Measurements from ENCODE around the gene P4HB. TPM values are rescaled to one million over a fixed set of nuclear protein-coding genes. Genes with fewer than 3 reads are reported as not detected.

P4HB gene
- total and polyA plus RNA-seq, 2 experiments from 2014 or later: 206 to 620 TPM

DNA sequence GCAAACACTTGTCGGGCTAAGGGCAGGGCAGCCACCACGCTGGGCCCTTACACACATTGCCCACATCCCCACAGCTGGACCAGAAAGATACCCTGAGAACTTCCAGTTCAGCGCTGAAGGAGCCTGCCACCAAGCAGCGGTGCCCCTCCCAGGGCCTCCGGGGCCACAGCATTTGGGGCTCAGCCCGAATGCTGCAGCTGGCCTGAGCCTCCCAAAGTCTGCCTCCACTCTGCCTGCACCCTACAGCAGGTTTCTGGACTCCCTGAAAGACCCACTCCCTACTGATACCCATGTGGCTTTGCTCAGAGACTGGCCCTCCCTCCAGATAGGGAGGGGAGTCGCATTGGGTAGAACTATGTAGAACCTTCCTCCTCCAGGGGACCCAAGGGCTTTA, 28.8 kb downstream of the P4HB start:
- Histone ChIP-seq H2AFZ (no peak overlapping the region), H4K20me1 (replicated peaks; ENCODE audit: insufficient read depth) (no peaks in the 10 kb centered on the region; the same call in 1 of the 2 replicates), H3K27me3 (ENCODE audit: insufficient read depth) (no peaks in the 10 kb centered on the region), H3K79me2 (replicated peaks; ENCODE audit: insufficient read depth) (peaks cover 9% of the 10 kb centered on the region), H3K4me3 (peak overlapping the region; percentile 84; the same call in 1 of the 2 replicates), H3K4me1 (ENCODE audit: insufficient read depth) (peaks cover 11% of the 10 kb centered on the region), H3K27ac (ENCODE audit: low read depth) (no peak overlapping the region), H3F3A (replicated peaks; ENCODE audit: low read depth) (peaks cover 21% of the 10 kb centered on the region; the same call in 1 of the 2 replicates), H3K36me3 (ENCODE audit: insufficient read depth) (no peaks in the 10 kb centered on the region), H3K9me2 (ENCODE audit: insufficient read depth) (no peaks in the 10 kb centered on the region), H3K4me2 (peak overlapping the region; percentile 96)
- ATAC-seq (no peak), DNase-seq (ENCODE audit: low spot score) (no peak)
- TF ChIP-seq CREB1 (CRISPR knock-in tag; IDR thresholded peaks at IDR 0.05; ENCODE audit: low read depth): no peak
- no peak for TF ChIP-seq EZH2phosphoT487 (IDR thresholded peaks at IDR 0.05; ENCODE audit: unreplicated experiment)
- TF ChIP-seq STAT1 (IDR thresholded peaks at IDR 0.05; ENCODE audit: unreplicated experiment): no peak
- TF ChIP-seq, protein P1, sequence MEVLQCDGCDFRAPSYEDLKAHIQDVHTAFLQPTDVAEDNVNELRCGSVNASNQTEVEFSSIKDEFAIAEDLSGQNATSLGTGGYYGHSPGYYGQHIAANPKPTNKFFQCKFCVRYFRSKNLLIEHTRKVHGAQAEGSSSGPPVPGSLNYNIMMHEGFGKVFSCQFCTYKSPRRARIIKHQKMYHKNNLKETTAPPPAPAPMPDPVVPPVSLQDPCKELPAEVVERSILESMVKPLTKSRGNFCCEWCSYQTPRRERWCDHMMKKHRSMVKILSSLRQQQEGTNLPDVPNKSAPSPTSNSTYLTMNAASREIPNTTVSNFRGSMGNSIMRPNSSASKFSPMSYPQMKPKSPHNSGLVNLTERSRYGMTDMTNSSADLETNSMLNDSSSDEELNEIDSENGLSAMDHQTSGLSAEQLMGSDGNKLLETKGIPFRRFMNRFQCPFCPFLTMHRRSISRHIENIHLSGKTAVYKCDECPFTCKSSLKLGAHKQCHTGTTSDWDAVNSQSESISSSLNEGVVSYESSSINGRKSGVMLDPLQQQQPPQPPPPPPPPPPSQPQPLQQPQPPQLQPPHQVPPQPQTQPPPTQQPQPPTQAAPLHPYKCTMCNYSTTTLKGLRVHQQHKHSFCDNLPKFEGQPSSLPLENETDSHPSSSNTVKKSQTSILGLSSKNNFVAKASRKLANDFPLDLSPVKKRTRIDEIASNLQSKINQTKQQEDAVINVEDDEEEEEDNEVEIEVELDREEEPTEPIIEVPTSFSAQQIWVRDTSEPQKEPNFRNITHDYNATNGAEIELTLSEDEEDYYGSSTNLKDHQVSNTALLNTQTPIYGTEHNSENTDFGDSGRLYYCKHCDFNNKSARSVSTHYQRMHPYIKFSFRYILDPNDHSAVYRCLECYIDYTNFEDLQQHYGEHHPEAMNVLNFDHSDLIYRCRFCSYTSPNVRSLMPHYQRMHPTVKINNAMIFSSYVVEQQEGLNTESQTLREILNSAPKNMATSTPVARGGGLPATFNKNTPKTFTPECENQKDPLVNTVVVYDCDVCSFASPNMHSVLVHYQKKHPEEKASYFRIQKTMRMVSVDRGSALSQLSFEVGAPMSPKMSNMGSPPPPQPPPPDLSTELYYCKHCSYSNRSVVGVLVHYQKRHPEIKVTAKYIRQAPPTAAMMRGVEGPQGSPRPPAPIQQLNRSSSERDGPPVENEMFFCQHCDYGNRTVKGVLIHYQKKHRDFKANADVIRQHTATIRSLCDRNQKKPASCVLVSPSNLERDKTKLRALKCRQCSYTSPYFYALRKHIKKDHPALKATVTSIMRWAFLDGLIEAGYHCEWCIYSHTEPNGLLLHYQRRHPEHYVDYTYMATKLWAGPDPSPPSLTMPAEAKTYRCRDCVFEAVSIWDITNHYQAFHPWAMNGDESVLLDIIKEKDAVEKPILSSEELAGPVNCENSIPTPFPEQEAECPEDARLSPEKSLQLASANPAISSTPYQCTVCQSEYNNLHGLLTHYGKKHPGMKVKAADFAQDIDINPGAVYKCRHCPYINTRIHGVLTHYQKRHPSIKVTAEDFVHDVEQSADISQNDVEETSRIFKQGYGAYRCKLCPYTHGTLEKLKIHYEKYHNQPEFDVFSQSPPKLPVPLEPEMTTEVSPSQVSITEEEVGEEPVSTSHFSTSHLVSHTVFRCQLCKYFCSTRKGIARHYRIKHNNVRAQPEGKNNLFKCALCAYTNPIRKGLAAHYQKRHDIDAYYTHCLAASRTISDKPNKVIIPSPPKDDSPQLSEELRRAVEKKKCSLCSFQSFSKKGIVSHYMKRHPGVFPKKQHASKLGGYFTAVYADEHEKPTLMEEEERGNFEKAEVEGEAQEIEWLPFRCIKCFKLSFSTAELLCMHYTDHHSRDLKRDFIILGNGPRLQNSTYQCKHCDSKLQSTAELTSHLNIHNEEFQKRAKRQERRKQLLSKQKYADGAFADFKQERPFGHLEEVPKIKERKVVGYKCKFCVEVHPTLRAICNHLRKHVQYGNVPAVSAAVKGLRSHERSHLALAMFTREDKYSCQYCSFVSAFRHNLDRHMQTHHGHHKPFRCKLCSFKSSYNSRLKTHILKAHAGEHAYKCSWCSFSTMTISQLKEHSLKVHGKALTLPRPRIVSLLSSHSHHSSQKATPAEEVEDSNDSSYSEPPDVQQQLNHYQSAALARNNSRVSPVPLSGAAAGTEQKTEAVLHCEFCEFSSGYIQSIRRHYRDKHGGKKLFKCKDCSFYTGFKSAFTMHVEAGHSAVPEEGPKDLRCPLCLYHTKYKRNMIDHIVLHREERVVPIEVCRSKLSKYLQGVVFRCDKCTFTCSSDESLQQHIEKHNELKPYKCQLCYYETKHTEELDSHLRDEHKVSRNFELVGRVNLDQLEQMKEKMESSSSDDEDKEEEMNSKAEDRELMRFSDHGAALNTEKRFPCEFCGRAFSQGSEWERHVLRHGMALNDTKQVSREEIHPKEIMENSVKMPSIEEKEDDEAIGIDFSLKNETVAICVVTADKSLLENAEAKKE (CRISPR knock-in tag; IDR thresholded peaks at IDR 0.05): no peak
- no peak for TF ChIP-seq ZNF331 (CRISPR knock-in tag; IDR thresholded peaks at IDR 0.05; ENCODE audit: low read depth)
- no peak for TF ChIP-seq NANOG (IDR thresholded peaks at IDR 0.05; ENCODE audit: borderline replicate concordance)
- TF ChIP-seq, protein P2, sequence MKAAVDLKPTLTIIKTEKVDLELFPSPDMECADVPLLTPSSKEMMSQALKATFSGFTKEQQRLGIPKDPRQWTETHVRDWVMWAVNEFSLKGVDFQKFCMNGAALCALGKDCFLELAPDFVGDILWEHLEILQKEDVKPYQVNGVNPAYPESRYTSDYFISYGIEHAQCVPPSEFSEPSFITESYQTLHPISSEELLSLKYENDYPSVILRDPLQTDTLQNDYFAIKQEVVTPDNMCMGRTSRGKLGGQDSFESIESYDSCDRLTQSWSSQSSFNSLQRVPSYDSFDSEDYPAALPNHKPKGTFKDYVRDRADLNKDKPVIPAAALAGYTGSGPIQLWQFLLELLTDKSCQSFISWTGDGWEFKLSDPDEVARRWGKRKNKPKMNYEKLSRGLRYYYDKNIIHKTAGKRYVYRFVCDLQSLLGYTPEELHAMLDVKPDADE (IDR thresholded peaks at IDR 0.05): no peak
- TF ChIP-seq, protein P3, sequence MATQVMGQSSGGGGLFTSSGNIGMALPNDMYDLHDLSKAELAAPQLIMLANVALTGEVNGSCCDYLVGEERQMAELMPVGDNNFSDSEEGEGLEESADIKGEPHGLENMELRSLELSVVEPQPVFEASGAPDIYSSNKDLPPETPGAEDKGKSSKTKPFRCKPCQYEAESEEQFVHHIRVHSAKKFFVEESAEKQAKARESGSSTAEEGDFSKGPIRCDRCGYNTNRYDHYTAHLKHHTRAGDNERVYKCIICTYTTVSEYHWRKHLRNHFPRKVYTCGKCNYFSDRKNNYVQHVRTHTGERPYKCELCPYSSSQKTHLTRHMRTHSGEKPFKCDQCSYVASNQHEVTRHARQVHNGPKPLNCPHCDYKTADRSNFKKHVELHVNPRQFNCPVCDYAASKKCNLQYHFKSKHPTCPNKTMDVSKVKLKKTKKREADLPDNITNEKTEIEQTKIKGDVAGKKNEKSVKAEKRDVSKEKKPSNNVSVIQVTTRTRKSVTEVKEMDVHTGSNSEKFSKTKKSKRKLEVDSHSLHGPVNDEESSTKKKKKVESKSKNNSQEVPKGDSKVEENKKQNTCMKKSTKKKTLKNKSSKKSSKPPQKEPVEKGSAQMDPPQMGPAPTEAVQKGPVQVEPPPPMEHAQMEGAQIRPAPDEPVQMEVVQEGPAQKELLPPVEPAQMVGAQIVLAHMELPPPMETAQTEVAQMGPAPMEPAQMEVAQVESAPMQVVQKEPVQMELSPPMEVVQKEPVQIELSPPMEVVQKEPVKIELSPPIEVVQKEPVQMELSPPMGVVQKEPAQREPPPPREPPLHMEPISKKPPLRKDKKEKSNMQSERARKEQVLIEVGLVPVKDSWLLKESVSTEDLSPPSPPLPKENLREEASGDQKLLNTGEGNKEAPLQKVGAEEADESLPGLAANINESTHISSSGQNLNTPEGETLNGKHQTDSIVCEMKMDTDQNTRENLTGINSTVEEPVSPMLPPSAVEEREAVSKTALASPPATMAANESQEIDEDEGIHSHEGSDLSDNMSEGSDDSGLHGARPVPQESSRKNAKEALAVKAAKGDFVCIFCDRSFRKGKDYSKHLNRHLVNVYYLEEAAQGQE (IDR thresholded peaks at IDR 0.05; ENCODE audit: unreplicated experiment): no peak
- TF ChIP-seq, protein P4, sequence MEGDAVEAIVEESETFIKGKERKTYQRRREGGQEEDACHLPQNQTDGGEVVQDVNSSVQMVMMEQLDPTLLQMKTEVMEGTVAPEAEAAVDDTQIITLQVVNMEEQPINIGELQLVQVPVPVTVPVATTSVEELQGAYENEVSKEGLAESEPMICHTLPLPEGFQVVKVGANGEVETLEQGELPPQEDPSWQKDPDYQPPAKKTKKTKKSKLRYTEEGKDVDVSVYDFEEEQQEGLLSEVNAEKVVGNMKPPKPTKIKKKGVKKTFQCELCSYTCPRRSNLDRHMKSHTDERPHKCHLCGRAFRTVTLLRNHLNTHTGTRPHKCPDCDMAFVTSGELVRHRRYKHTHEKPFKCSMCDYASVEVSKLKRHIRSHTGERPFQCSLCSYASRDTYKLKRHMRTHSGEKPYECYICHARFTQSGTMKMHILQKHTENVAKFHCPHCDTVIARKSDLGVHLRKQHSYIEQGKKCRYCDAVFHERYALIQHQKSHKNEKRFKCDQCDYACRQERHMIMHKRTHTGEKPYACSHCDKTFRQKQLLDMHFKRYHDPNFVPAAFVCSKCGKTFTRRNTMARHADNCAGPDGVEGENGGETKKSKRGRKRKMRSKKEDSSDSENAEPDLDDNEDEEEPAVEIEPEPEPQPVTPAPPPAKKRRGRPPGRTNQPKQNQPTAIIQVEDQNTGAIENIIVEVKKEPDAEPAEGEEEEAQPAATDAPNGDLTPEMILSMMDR (conservative IDR thresholded peaks at IDR 0.05; ENCODE audit: low read depth in 2 of 2): no peak
- TF ChIP-seq ZNF114 (CRISPR knock-in tag; IDR thresholded peaks at IDR 0.05): no peak
- no peak for TF ChIP-seq JUNB (IDR thresholded peaks at IDR 0.05; ENCODE audit: unreplicated experiment)
- no peak for TF ChIP-seq EZH2 (IDR thresholded peaks at IDR 0.05; ENCODE audit: low read depth, unreplicated experiment)
- no peak for TF ChIP-seq POLR2AphosphoS5 (IDR thresholded peaks at IDR 0.05; ENCODE audit: low read depth)
- Mint-ChIP-seq H3K27ac (no peak overlapping the region), H3K9me3 (no peaks in the 10 kb centered on the region), H3K36me3 (ENCODE audit: low read depth) (peaks cover 3% of the 10 kb centered on the region; the same call in 2 of the 3 replicates), H3K27me3 (ENCODE audit: insufficient read depth, low read depth, poor library complexity) (peaks cover 9% of the 10 kb centered on the region), H3K4me3 (peak overlapping the region; percentile 87), H3K4me1 (peaks cover 20% of the 10 kb centered on the region)

Data from GM23338 (cell line).